GM18505 (cell line): ENCODE results near the gene AFAP1L2.

ENCODE experiments used
- ATAC-seq: cut with Tn5 transposase; IDR thresholded peaks from one replicate; pipeline ENCODE4 v1.9.1; 2021; ENCODE audit not compliant: unreplicated experiment
- POLR2A ChIP-seq: IDR thresholded peaks from 4 replicates; pipeline ENCODE4 v1.6.1; 2011; ENCODE audit warnings: borderline replicate concordance; ENCODE audit not compliant: insufficient read depth, insufficient read length; ENCODE audit errors: extremely low read depth

The AFAP1L2 gene

DNA sequence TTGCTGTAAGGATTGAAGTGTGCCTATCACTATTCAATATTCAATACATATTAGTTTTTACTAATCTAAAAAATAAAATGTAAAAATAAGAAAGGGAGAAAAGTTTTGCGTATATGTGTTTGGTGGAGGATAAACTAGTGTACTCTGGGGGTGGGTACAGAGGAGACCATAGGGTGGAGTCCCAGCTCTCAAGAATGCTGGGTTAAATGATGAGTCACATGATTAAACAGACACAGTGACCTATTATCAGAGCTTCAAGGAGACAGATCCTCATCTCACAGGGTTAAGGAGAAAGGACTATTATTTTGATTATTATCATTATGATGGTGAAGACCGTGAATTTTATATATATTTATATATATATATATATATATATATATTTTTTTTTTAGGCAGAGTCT lies 77.5 kb downstream of the AFAP1L2 start:
- ATAC-seq = no peak
- no peak for TF ChIP-seq POLR2A

DNA sequence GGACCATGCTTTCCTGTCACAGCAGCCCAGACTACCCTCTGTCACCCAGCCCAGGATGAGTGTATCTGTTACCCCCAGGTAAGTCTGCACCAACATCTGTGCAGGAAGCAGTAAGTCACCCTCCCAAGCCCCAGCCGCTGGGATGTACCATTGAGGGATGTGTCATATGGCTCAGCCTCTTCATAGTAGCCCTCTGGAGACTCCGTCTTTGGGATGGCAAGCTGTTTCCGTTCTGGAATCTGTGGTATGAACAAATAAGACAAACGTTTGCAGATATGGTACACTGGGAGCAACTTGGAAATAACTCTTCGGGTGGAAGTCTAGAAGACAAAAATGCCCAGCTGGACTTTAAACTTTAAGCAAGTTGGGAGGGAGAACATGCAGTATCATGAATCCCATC lies 81.3 kb downstream of the AFAP1L2 start:
- no peak for ATAC-seq
- no peak for TF ChIP-seq POLR2A

DNA sequence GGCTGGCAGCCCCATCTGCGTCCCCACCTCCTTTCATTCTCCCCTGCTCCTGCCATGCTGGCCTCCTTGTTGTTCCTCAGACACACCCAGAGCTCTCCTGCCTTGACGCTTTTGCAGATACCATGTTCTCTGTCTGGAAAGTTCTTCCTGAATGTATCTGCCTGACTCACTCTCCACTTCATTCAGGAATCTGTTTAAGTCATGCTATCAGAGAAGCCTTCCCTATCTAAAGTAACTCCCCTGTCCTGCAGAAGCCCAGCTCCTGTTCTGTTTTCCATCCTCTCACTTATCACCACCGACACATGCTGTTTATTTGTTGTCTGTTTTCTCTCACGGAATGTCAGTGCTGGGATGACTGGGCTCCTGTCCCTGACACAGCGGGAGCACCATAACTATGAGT lies 82.0 kb downstream of the AFAP1L2 start:
- ATAC-seq = no peak
- TF ChIP-seq POLR2A = no peak

DNA sequence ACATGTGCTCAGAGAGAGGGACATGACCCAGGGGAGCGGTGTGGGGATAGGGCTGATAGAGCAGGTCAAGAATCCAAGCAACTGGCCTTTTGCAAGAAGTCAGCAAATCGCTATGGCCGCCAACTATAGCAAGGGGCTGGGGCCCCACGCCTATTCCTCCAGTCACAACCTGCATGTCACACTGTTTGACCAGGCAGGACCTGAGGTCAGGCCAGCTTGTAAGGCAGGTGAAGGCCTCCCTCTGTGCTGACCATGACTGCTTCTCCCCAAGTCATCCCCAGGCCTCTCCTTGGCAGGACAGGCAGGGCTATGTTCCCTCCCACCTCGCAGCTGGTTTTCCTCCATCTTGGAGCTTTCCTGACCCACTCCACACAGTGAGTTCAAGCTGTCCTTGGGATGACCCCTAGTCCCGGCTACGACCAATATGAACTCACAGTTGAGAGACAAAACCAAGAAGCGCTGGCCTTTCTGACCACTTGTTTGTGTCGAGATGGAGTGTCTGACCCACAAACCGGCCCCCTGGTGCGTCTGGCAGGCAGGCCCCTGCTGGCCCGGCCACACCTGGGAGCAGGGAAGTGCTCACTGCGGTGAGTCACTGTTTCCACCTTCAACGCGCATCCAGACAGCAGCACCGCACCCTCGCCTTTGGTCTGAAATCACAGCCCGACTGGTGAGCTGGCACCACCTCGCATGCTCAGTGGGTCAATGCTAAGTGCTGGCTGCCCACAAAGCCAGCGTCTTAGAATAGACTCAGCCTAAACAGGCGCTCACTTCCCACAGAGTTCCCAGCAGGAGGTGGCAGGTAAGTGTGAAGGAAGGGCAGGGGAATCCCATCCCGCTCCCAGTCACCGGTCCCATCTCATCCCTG lies 83.8 kb downstream of the AFAP1L2 start:
- ATAC-seq = no peak

DNA sequence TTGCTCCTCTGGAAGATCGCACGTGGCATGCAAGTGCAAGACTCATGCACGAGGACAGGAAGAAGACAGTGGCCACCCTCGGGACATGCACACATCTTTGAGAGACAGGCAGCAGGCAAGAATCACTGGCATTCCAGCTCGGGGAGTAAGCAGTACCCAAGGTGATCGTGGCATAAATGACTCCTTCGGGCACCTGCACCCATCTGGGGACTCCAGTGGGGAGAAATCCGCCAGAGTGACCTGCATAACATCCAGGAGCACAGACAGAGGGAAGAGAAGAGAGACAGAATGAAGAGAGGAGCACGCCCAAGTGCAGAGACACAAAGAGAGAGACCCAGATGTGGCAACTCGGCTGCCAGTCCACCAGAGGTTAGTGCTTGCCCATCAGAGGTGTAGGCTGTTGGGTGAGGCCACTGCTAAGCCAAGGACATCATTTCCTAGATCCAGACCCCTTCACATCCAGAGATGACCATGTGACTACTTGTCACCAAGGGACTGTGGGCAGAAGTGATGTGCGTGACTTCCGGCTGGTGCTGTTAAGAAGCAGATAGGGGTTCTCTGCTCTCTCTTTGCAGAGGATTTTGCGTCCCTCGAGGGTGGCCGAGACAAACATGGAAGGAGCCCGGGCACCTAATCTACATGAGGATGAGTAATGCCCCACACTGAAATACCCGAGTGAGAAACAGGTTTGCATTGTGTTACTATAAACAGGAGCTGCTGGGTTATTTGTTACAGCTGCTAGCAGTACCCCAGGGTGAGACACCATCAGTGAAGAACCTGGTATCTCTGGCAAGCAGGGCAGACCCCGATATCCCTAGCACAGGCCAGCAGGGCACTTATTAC lies 84.7 kb downstream of the AFAP1L2 start:
- no peak for ATAC-seq
- TF ChIP-seq POLR2A = no peak

More for the DNA sequence above, 83.8 kb downstream of the AFAP1L2 start:
- no peak for TF ChIP-seq POLR2A

DNA sequence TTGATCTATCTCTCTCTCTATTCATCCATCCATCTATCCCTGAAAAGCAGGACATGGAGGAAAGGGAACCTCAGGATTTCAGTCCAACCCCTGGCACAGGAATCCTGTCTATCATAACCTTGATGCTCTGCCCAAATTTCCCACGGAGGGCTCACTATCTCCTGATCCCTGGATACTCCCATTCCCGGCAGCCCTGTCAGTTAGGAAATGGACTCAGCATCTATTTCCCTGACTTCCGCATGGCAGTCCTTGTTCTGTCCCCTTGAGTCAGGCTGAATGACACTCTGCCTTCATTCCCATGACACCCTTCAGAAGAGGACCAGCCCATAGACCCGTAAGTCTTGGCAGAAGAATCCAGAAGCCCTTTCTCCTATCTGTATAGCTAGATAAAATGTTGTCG lies 87.6 kb downstream of the AFAP1L2 start:
- ATAC-seq = no peak
- TF ChIP-seq POLR2A = no peak

DNA sequence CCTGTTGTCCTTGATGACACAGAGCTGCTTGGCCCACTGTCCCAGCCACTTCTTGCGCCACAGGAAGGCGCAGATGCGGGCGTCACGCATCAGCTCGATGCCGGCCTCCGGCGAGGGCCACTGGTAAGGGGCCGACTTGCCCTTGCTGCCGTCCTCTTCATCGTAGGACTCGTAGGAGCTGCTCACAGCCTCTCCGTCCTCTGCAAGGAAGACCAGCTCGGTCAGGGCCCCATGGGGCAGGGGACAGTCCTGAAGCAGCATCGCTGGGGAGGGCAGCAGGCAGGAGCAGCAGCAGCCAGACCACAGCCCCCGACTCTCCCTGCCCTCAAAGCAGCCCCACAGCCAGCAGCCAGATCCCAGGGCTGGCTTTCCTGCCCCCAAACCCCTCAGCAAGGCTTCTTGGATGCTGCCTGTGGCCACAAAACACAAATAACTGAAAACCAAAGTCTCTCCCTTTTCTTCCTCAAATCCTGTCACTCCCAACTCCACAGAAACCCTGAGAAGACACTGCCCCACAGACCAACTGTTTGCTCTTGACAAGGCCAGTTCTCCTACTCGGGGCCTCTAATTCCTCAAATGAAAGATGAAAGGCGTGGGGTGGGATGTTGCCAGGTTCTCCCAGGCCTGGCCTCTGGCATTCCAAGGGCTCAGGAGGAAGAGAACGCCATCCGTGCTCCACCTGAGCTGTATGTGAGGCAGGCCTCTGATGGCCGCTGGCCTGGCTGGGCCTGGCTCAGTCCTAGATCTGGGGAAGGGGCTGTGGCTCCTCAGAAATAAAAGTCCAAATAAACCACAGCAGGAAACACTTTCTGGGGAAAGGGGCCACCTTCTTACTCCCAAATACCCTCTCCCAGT lies 88.5 kb downstream of the AFAP1L2 start:
- no peak for TF ChIP-seq POLR2A
- no peak for ATAC-seq

DNA sequence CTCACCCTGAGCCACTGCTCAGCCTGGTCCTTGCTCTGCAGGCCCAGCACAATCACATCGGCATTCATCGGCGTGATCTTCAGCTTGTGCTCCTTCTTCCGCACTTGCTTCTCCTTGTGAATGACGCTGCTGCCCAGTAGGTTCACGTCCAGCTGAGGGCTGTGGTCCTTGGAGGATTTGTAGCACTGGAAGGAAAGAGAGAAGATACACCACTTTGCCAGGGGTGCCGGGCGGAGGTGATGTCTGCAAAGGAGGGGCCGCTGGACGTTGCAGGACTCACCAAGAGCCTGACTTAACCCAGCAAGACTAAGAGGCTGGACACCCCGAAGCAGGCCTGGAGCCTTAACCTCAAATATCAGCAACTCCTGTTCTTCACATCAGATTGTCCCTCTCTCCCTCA lies 90.4 kb downstream of the AFAP1L2 start:
- no peak for TF ChIP-seq POLR2A
- no peak for ATAC-seq

DNA sequence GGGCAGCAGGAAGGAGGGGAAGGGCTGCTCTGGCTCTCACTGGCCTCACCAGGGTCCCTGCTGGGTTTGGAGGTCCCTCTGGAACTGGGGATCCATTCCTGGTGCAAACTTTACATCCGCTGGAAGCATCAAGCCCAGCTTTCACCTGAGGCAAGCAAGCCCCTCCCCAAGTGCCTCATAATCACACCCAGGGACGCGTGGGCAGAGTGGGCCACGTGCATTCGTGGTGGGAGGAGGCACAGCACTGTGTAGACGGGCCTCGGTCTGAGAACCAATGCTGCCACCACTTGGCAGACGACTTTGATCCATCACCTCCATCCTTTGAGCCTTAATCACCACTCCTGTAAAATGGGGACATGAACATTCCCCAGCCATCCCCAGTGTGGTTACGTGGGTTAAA lies 91.2 kb downstream of the AFAP1L2 start:
- TF ChIP-seq POLR2A = no peak

DNA sequence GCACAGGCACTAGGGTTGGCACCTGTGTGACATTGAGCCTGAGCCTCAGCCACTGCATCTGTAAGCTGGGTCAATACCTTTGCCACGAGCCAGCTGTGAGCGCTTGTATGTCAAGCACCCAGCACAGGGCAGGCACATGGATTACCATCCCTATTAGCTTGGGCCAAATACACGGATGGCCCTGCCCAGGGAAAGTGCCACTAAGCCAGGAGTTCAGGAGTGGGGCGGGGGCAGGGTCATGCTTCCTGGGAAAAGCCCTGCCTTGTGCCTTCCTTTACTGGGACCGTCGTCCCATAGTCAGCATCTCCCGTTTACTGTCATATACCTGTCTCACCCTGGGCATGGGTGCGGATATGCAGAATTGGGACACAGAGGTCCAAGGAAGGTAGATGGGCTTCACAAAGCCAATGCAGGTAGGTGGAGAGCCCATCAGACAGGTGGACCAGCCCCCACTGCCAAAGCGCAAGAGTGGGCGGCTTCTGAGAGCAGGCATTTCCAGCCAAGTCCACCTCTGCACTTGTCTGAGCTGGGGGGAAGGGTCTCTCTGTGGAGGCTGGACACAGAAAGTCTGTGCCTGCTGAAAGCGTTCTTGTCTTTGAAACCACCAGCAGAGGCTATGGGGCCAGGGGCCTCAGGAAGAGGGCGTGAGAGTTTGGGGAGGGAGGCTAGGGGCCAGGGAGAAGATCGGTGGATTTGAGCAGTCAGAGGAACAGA lies 92.6 kb downstream of the AFAP1L2 start:
- no peak for TF ChIP-seq POLR2A
- ATAC-seq = no peak

More for the DNA sequence above, 91.2 kb downstream of the AFAP1L2 start:
- no peak for ATAC-seq

DNA sequence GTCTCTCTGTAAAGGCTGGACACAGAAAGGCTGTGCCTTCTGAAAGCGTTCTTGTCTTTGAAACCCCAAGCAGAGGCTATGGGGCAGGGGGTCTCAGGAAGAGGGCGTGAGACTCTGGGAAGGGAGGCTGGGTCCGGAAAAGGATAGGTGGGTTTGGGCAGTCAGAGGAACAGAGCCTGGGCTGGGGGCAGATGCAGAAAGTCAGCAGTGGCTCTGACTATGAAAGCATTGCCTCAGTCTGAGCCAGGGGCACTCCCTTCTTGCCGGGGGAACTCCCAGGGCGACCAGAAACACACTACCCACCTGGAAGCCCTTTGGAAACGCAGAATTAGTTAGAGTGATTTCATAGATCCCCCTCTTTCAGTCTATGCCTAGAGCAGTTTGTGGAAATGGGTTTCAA lies 93.3 kb downstream of the AFAP1L2 start:
- no peak for TF ChIP-seq POLR2A
- ATAC-seq = no peak

DNA sequence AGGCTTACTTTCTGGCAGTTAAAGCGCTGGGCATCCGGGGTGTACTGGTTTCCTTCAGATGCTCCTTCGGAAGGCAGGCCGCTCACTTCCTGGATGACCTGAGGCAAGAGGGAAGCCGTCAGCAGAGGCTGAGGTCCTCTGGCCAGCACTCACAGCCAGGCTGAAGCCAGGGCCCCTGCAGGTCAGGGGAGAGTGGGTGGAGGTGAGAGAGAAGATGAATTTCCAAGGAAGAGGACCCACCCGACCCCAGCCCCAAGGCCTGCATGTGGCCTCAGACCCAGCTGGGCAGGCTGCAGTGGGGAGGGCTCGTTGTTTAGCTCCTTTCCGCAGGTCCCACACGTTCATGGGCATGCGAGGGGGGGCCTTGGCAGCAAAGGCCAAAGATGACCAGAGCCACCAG lies 94.0 kb downstream of the AFAP1L2 start:
- no peak for TF ChIP-seq POLR2A
- ATAC-seq = no peak

DNA sequence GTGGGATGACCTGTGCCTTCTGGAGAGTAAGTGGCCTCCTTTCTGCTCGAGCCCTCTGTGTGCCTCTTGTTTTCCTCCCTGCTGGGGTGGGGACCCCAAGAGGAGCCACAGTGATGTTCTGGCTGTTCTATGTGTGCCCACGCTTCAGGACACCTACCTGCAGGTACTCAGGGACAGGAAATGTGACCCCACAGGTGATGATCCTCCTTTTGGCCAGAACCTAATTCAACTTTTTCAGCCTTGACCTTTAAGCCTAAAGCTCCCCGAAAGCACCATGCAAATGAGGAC lies 95.0 kb downstream of the AFAP1L2 start:
- ATAC-seq = no peak
- no peak for TF ChIP-seq POLR2A
